HEK293 (cell line): Measurements from ENCODE around the gene WDR86.

Experiments
- CTCF ChIA-PET: fragments of 350-600 bp; formaldehyde crosslinking; extraction: SDS; loops from one replicate; lab custom pipeline; 2021; ENCODE audit warnings: antibody characterized with exemption; lab: Yijun Ruan, JAX
- POLR2A ChIA-PET: fragments of 300-600 bp; formaldehyde crosslinking; extraction: SDS; loops from one replicate; lab custom pipeline; 2020; ENCODE audit warnings: antibody characterized with exemption, inconsistent platforms; lab: Yijun Ruan, JAX
- H3K27ac ChIP-seq: fragments of 200-500 bp; sonication (Bioruptor generic); 2 replicates; pipeline ENCODE4 v1.5.1; 2014; ENCODE audit warnings: low read depth, low read length, control low read depth, inconsistent platforms; ENCODE audit errors: extremely low read depth
- H3K36me3 ChIP-seq, 2 experiments: fragments of 200-500 bp in 1 of 2; sonication (Bioruptor generic) in 1 of 2; 1 replicate in 1 of 2; 2 replicates in 1 of 2; pipeline ENCODE4 v1.5.1; 2014 to 2017; ENCODE audit warnings: inconsistent platforms in 2 of 2, low read length in 2 of 2; ENCODE audit not compliant: control insufficient read depth in 2 of 2, insufficient read depth in 1 of 2
- H3K4me1 ChIP-seq: fragments of 200-500 bp; sonication (Bioruptor generic); 2 replicates; pipeline ENCODE4 v1.5.1; 2014; ENCODE audit warnings: mild to moderate bottlenecking, low read length, inconsistent platforms; ENCODE audit not compliant: control insufficient read depth, insufficient read depth
- H3K4me3 ChIP-seq: 2 replicates; pipeline ENCODE4 v1.5.1; 2011; ENCODE audit warnings: low read depth, mild to moderate bottlenecking, control low read depth, low read length, moderate library complexity
- H3K9me3 ChIP-seq: fragments of 200-500 bp; sonication (Bioruptor generic); 2 replicates; pipeline ENCODE4 v1.5.1; 2014; ENCODE audit warnings: low read depth, low read length, inconsistent platforms; ENCODE audit not compliant: control insufficient read depth, insufficient read depth
- MZF1 ChIP-seq: fragments of 450-650 bp; formaldehyde crosslinking; IDR thresholded peaks from 2 replicates; pipeline ENCODE4 v1.5.1; 2017; ENCODE audit warnings: missing biosample characterization, missing genetic modification characterization, borderline replicate concordance
- OSR2 ChIP-seq: fragments of 450-650 bp; formaldehyde crosslinking; IDR thresholded peaks from 2 replicates; pipeline ENCODE4 v1.5.1; 2016; ENCODE audit warnings: missing biosample characterization, missing genetic modification characterization
- ZNF121 ChIP-seq: fragments of 450-650 bp; formaldehyde crosslinking; IDR thresholded peaks from 2 replicates; pipeline ENCODE4 v1.5.1; 2016; ENCODE audit warnings: missing biosample characterization, missing genetic modification characterization
- ZNF311 ChIP-seq: fragments of 450-650 bp; formaldehyde crosslinking; IDR thresholded peaks from 2 replicates; pipeline ENCODE4 v1.5.1; 2017; ENCODE audit warnings: missing biosample characterization, missing genetic modification characterization, borderline replicate concordance
- ZNF335 ChIP-seq: fragments of 450-650 bp; formaldehyde crosslinking; conservative IDR thresholded peaks from 2 replicates; pipeline ENCODE4 v1.5.1; 2016; ENCODE audit warnings: missing biosample characterization, missing genetic modification characterization
- ZNF791 ChIP-seq: fragments of 450-650 bp; formaldehyde crosslinking; IDR thresholded peaks from 2 replicates; pipeline ENCODE4 v1.5.1; 2016; ENCODE audit warnings: missing biosample characterization, missing genetic modification characterization
- ZNF792 ChIP-seq: fragments of 450-650 bp; formaldehyde crosslinking; IDR thresholded peaks from 2 replicates; pipeline ENCODE4 v1.5.1; 2016; ENCODE audit warnings: missing biosample characterization, missing genetic modification characterization
- TF ChIP-seq, protein P1 (sequence below): fragments of 450-650 bp; formaldehyde crosslinking; IDR thresholded peaks from 2 replicates; pipeline ENCODE4 v1.5.1; 2016; ENCODE audit warnings: missing biosample characterization, missing genetic modification characterization
- TF ChIP-seq, protein P2 (sequence below): fragments of 450-650 bp; formaldehyde crosslinking; IDR thresholded peaks from 2 replicates; pipeline ENCODE4 v1.5.1; 2017; ENCODE audit warnings: missing biosample characterization, missing genetic modification characterization
- TF ChIP-seq, protein P3 (sequence below): fragments of 450-650 bp; formaldehyde crosslinking; IDR thresholded peaks from 2 replicates; pipeline ENCODE4 v1.5.1; 2016; ENCODE audit warnings: missing biosample characterization, missing genetic modification characterization

The WDR86 gene

DNA sequence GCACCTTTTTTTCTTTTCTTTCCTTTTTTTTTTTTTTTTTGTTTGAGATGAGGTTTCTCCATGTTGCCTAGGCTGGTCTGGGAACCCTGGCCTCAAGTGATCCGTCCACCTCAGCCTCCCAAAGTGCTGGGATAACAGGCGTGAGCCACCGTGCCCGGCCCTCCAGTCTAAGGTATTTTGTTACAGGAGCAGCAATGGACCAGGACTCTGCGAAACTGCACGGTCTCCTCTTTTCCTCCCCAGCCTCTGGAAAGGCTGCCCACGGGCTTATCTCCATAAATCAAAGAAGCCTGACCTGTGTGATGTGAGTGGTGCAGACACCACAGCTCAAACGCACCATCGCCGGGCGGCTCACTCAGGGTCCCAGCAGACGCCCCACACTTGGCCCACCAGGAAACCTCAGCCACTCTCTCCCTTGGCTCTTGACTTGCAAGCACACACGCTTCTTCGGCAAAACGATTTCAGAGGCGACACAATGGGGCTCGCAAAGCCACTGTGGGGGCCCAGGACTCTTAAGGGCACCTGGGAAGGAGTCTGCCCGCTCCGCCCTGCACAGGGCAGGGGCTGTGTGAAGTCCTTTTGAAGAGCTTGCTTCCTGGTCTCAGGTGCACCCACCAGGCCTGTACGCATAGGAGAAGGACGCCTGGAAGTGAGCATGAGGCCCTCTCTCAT lies 20.6 kb downstream of the WDR86 start:
- TF ChIP-seq ZNF311: no peak
- POLR2A ChIA-PET: no interaction called here

DNA sequence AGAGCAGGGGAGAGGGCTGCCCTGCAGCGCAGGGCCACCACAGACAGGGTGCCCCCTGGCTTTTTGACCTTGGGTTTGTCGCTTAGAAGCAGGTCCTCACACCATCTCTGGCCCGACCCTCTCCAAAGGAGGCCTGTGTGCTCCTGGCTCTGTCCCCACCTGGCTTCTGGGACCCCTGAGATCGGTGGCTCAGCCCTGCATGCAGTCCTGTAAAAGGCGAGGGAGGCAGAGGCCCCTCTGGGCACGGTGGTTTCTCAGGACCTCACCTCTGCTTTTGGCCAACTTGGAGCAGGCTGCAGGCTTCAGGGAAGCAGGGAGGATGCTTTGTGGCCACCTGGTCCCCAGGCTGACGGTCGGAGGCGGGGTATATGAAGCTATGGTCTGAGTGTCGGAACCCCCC lies 21.4 kb downstream of the WDR86 start:
- ChIA-PET POLR2A (no interaction called here), CTCF (no interaction called here)
- H3K9me3 ChIP-seq: no peaks in the 10 kb centered on the region
- no peak overlapping the region for H3K27ac ChIP-seq
- no peak overlapping the region for H3K4me3 ChIP-seq
- H3K4me1 ChIP-seq: no peaks in the 10 kb centered on the region
- no peaks in the 10 kb centered on the region for H3K36me3 ChIP-seq
- TF ChIP-seq, protein P1, sequence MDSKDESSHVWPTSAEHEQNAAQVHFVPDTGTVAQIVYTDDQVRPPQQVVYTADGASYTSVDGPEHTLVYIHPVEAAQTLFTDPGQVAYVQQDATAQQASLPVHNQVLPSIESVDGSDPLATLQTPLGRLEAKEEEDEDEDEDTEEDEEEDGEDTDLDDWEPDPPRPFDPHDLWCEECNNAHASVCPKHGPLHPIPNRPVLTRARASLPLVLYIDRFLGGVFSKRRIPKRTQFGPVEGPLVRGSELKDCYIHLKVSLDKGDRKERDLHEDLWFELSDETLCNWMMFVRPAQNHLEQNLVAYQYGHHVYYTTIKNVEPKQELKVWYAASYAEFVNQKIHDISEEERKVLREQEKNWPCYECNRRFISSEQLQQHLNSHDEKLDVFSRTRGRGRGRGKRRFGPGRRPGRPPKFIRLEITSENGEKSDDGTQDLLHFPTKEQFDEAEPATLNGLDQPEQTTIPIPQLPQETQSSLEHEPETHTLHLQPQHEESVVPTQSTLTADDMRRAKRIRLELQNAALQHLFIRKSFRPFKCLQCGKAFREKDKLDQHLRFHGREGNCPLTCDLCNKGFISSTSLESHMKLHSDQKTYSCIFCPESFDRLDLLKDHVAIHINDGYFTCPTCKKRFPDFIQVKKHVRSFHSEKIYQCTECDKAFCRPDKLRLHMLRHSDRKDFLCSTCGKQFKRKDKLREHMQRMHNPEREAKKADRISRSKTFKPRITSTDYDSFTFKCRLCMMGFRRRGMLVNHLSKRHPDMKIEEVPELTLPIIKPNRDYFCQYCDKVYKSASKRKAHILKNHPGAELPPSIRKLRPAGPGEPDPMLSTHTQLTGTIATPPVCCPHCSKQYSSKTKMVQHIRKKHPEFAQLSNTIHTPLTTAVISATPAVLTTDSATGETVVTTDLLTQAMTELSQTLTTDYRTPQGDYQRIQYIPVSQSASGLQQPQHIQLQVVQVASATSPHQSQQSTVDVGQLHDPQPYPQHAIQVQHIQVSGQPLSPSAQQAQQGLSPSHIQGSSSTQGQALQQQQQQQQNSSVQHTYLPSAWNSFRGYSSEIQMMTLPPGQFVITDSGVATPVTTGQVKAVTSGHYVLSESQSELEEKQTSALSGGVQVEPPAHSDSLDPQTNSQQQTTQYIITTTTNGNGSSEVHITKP (tag by site-specific recombination): 0 out of 2 replicates have a peak, but pooled peaks have one; percentile 16
- TF ChIP-seq, protein P2, sequence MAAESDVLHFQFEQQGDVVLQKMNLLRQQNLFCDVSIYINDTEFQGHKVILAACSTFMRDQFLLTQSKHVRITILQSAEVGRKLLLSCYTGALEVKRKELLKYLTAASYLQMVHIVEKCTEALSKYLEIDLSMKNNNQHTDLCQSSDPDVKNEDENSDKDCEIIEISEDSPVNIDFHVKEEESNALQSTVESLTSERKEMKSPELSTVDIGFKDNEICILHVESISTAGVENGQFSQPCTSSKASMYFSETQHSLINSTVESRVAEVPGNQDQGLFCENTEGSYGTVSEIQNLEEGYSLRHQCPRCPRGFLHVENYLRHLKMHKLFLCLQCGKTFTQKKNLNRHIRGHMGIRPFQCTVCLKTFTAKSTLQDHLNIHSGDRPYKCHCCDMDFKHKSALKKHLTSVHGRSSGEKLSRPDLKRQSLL (tag by site-specific recombination): no peak
- no peak for TF ChIP-seq ZNF792 (tag by site-specific recombination)

More for the DNA sequence above, 20.6 kb downstream of the WDR86 start:
- H3K9me3 ChIP-seq: no peaks in the 10 kb centered on the region
- H3K36me3 ChIP-seq: no peaks in the 10 kb centered on the region
- no peaks in the 10 kb centered on the region for H3K4me1 ChIP-seq
- CTCF ChIA-PET: no interaction called here
- H3K27ac ChIP-seq: no peak overlapping the region
- H3K4me3 ChIP-seq: no peak overlapping the region

DNA sequence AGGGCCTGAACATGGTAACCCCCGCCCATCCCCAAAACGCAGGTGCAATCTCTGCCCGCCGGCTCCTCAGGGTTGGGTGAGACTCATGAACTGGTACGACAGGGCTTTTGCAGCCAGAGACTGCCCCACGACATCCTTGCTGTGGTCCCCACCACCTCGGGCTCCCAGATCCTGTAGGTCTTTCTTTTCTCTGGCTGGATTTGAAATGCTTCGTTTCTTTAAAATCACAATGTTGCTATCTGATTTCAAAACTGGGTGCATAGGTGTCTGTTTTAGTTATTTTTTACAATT lies 21.9 kb downstream of the WDR86 start:
- TF ChIP-seq ZNF121 (tag by site-specific recombination) (no peak), OSR2 (tag by site-specific recombination) (no peak), ZNF335 (no peak), ZNF791 (no peak), MZF1 (tag by site-specific recombination) (no peak)
- TF ChIP-seq, protein P3, sequence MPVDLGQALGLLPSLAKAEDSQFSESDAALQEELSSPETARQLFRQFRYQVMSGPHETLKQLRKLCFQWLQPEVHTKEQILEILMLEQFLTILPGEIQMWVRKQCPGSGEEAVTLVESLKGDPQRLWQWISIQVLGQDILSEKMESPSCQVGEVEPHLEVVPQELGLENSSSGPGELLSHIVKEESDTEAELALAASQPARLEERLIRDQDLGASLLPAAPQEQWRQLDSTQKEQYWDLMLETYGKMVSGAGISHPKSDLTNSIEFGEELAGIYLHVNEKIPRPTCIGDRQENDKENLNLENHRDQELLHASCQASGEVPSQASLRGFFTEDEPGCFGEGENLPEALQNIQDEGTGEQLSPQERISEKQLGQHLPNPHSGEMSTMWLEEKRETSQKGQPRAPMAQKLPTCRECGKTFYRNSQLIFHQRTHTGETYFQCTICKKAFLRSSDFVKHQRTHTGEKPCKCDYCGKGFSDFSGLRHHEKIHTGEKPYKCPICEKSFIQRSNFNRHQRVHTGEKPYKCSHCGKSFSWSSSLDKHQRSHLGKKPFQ: no peak
- TF ChIP-seq, all 188 proteins: peak for 0
- CTCF ChIA-PET: no interaction called here
- no peaks in the 10 kb centered on the region for H3K4me1 ChIP-seq
- no peak overlapping the region for H3K4me3 ChIP-seq
- no peak overlapping the region for H3K27ac ChIP-seq
- H3K9me3 ChIP-seq: no peaks in the 10 kb centered on the region
- POLR2A ChIA-PET: no interaction called here
- H3K36me3 ChIP-seq: no peaks in the 10 kb centered on the region
